ENCODE measurements around the gene ABL2.
A peak's percentile ranks its signal among the peaks of the same experiment; 100 is the strongest.
"Not testable (repeated sequence)": the region's sequence is repeated elsewhere in the genome, so short reads cannot be mapped to it uniquely, and the experiment has no call there.

Gene ABL2

GRCh38 chr1:179262183-179262582 is 32.7 kb upstream of the ABL2 start:
- Mint-ChIP-seq H3K9me3 (no peaks in the 10 kb centered on the region), H3K36me3 (ENCODE audit: low read depth) (no peaks in the 10 kb centered on the region), H3K4me3 (no peak overlapping the region)

GRCh38 chr1:179253286-179253972 is 24.0 kb upstream of the ABL2 start:
- peaks cover 3% of the 10 kb centered on the region for H3K9me3 Mint-ChIP-seq
- H3K27ac Mint-ChIP-seq = no peak overlapping the region
- H3K4me3 Mint-ChIP-seq = no peak overlapping the region
- H3K27me3 Mint-ChIP-seq (ENCODE audit: low read depth) = no peaks in the 10 kb centered on the region
- TF ChIP-seq CTCF (IDR thresholded peaks at IDR 0.05; ENCODE audit: unreplicated experiment in 3 of 3) = no peak
- H3K4me1 Mint-ChIP-seq = no peaks in the 10 kb centered on the region
- no peaks in the 10 kb centered on the region for H3K36me3 Mint-ChIP-seq (ENCODE audit: low read depth)

More at GRCh38 chr1:179262183-179262582, 32.7 kb upstream of the ABL2 start:
- no peaks in the 10 kb centered on the region for H3K27me3 Mint-ChIP-seq (ENCODE audit: low read depth)
- H3K4me1 Mint-ChIP-seq = peaks cover 14% of the 10 kb centered on the region
- H3K27ac Mint-ChIP-seq = no peak overlapping the region
- TF ChIP-seq CTCF (IDR thresholded peaks at IDR 0.05; ENCODE audit: unreplicated experiment in 3 of 3) = no peak

- no peak overlapping the region for H3K27ac Mint-ChIP-seq
- TF ChIP-seq CTCF (IDR thresholded peaks at IDR 0.05; ENCODE audit: unreplicated experiment in 3 of 3) = no peak
- H3K36me3 Mint-ChIP-seq (ENCODE audit: low read depth) = no peaks in the 10 kb centered on the region
- H3K4me1 Mint-ChIP-seq = no peaks in the 10 kb centered on the region
- H3K4me3 Mint-ChIP-seq = no peak overlapping the region
- H3K27me3 Mint-ChIP-seq (ENCODE audit: low read depth) = no peaks in the 10 kb centered on the region
- peaks cover 3% of the 10 kb centered on the region for H3K9me3 Mint-ChIP-seq
Observed at GRCh38 chr1:179252606-179253005, 23.1 kb upstream of the ABL2 start.

GRCh38 chr1:179251675-179252074 is 22.2 kb upstream of the ABL2 start:
- Mint-ChIP-seq H3K27me3 (ENCODE audit: low read depth) (no peaks in the 10 kb centered on the region), H3K27ac (peak overlapping the region in 1 of 3 experiments; percentile 65), H3K4me3 (no peak overlapping the region), H3K9me3 (peaks cover 3% of the 10 kb centered on the region), H3K36me3 (ENCODE audit: low read depth) (no peaks in the 10 kb centered on the region), H3K4me1 (no peaks in the 10 kb centered on the region)
- TF ChIP-seq CTCF (IDR thresholded peaks at IDR 0.05; ENCODE audit: unreplicated experiment in 3 of 3) = peak; percentile 42 to 65 (median 59)

- H3K9me3 Mint-ChIP-seq = no peaks in the 10 kb centered on the region
- H3K27me3 Mint-ChIP-seq (ENCODE audit: low read depth) = no peaks in the 10 kb centered on the region
- no peak overlapping the region for H3K4me3 Mint-ChIP-seq
- H3K36me3 Mint-ChIP-seq (ENCODE audit: low read depth) = no peaks in the 10 kb centered on the region
- H3K4me1 Mint-ChIP-seq = no peaks in the 10 kb centered on the region
- no peak for TF ChIP-seq CTCF (IDR thresholded peaks at IDR 0.05; ENCODE audit: unreplicated experiment in 3 of 3)
- H3K27ac Mint-ChIP-seq = no peak overlapping the region
Observed at GRCh38 chr1:179247923-179248322, 18.4 kb upstream of the ABL2 start.

GRCh38 chr1:179245426-179245825 is 15.9 kb upstream of the ABL2 start:
- not testable (repeated sequence) for H3K27me3 Mint-ChIP-seq (ENCODE audit: low read depth); H3K9me3 Mint-ChIP-seq; H3K36me3 Mint-ChIP-seq (ENCODE audit: low read depth); H3K27ac Mint-ChIP-seq; H3K4me1 Mint-ChIP-seq; H3K4me3 Mint-ChIP-seq

Data from nephron (organoid).